ENCODE measurements around the gene THSD8.

DNA sequence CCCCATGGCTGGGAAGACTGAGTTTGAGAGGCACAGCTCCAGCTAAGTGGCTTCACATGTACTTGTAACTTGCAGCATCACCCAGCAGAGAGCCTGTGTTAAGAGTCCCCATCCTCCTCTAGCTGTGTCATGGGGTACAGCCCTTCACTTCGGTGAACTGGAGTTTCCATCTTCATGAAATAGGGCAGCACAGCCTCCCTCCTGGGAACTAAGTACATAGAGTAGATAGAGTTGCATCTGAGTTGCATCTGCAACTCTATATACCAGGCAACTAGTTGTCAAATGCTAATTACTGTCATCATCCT, 1.5 kb upstream of the THSD8 start:
- TF ChIP-seq, protein P1, sequence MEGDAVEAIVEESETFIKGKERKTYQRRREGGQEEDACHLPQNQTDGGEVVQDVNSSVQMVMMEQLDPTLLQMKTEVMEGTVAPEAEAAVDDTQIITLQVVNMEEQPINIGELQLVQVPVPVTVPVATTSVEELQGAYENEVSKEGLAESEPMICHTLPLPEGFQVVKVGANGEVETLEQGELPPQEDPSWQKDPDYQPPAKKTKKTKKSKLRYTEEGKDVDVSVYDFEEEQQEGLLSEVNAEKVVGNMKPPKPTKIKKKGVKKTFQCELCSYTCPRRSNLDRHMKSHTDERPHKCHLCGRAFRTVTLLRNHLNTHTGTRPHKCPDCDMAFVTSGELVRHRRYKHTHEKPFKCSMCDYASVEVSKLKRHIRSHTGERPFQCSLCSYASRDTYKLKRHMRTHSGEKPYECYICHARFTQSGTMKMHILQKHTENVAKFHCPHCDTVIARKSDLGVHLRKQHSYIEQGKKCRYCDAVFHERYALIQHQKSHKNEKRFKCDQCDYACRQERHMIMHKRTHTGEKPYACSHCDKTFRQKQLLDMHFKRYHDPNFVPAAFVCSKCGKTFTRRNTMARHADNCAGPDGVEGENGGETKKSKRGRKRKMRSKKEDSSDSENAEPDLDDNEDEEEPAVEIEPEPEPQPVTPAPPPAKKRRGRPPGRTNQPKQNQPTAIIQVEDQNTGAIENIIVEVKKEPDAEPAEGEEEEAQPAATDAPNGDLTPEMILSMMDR (IDR thresholded peaks at IDR 0.05), result no peak
- TF ChIP-seq POLR2AphosphoS5 (IDR thresholded peaks at IDR 0.05), result no peak
